Sigmoid colon (tissue), 4 donors: ENCODE measurements around the gene TMOD1.

Source experiments
- POLR2A ChIP-seq, 2 donors: fragments of 450-650 bp; IDR thresholded peaks; one replicate each; pipeline ENCODE4 v1.6.1; 2016; ENCODE audit warnings: antibody characterized with exemption in 2 of 2, mild to moderate bottlenecking in 2 of 2, moderate library complexity in 2 of 2
- POLR2AphosphoS5 ChIP-seq, 4 donors: sonication (generic); formaldehyde crosslinking; IDR thresholded peaks; one replicate each; pipeline ENCODE4 v1.6.1; 2017; ENCODE audit warnings: antibody characterized with exemption in 4 of 4
- TF ChIP-seq, protein P1 (sequence below), 4 experiments: fragments of 450-650 bp in 3 of 4; fragments of 200-600 bp in 1 of 4; IDR thresholded peaks; one replicate each; pipeline ENCODE4 v1.5.1; 2016 to 2019; ENCODE audit warnings: antibody characterized with exemption in 4 of 4, mild to moderate bottlenecking in 3 of 4, moderate library complexity in 2 of 4

- TF ChIP-seq, protein P1, sequence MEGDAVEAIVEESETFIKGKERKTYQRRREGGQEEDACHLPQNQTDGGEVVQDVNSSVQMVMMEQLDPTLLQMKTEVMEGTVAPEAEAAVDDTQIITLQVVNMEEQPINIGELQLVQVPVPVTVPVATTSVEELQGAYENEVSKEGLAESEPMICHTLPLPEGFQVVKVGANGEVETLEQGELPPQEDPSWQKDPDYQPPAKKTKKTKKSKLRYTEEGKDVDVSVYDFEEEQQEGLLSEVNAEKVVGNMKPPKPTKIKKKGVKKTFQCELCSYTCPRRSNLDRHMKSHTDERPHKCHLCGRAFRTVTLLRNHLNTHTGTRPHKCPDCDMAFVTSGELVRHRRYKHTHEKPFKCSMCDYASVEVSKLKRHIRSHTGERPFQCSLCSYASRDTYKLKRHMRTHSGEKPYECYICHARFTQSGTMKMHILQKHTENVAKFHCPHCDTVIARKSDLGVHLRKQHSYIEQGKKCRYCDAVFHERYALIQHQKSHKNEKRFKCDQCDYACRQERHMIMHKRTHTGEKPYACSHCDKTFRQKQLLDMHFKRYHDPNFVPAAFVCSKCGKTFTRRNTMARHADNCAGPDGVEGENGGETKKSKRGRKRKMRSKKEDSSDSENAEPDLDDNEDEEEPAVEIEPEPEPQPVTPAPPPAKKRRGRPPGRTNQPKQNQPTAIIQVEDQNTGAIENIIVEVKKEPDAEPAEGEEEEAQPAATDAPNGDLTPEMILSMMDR (IDR thresholded peaks at IDR 0.05): no peak
- TF ChIP-seq POLR2A (IDR thresholded peaks at IDR 0.05) (no peak), POLR2AphosphoS5 (IDR thresholded peaks at IDR 0.05) (no peak)
These were observed 53.7 kb downstream of the TMOD1 start for GRCh38 chr9:97555164-97555563.
